WTC11 (cell line): Measurements from ENCODE around the gene C17orf78. TPM values are rescaled to one million over a fixed set of nuclear protein-coding genes. Genes with fewer than 3 reads are reported as not detected.
A peak's percentile ranks its signal among the peaks of the same experiment; 100 is the strongest.

ENCODE experiments used
- ATAC-seq: fragments of 200-7000 bp; cut with Tn5 transposase; 2 replicates; pipeline ENCODE4 v1.10.0; 2021; ENCODE audit warnings: mild to moderate bottlenecking, moderate library complexity
- Bru-seq: library from RNA; stranded (reverse); fragments of 400-500 nt; gene quantifications from one replicate; lab custom pipeline; 2021; lab: Mats Ljungman, UMichigan
- CTCF ChIA-PET: fragments of 300-600 bp; sonication (Branson Sonifier 250); formaldehyde crosslinking; loops from one replicate; lab custom pipeline; 2021; ENCODE audit warnings: antibody characterized with exemption; lab: Charles Lee
- POLR2A ChIA-PET: fragments of 350-600 bp; sonication (Branson Sonifier 250); formaldehyde crosslinking; loops from one replicate; lab custom pipeline; 2021; ENCODE audit warnings: antibody characterized with exemption; lab: Charles Lee
- DNase-seq: peaks from one replicate; pipeline ENCODE4 v3.0.0; 2021; ENCODE audit warnings: low spot score
- H3K27ac Mint-ChIP-seq: 2 replicates; pipeline ENCODE4 v1.8.0; 2021; ENCODE audit warnings: mixed read lengths
- H3K27me3 Mint-ChIP-seq: 2 replicates; pipeline ENCODE4 v1.8.0; 2021; ENCODE audit warnings: low read depth, mild to moderate bottlenecking, moderate library complexity, mixed read lengths
- H3K36me3 Mint-ChIP-seq: 2 replicates; pipeline ENCODE4 v1.8.0; 2021; ENCODE audit warnings: mixed read lengths
- H3K4me1 Mint-ChIP-seq: 2 replicates; pipeline ENCODE4 v1.8.0; 2022; ENCODE audit warnings: mixed read lengths
- H3K4me3 Mint-ChIP-seq: 2 replicates; pipeline ENCODE4 v1.8.0; 2021; ENCODE audit warnings: mild to moderate bottlenecking, moderate library complexity, mixed read lengths
- H3K9me3 Mint-ChIP-seq: 2 replicates; pipeline ENCODE4 v1.8.0; 2021; ENCODE audit warnings: mixed read lengths
- CBFB ChIP-seq: sonication (generic); formaldehyde crosslinking; IDR thresholded peaks from 2 replicates; pipeline ENCODE4 v1.8.1; 2022; ENCODE audit warnings: mild to moderate bottlenecking, low read depth, missing genetic modification reagents
- CREB1 ChIP-seq: sonication (generic); formaldehyde crosslinking; IDR thresholded peaks from 2 replicates; pipeline ENCODE4 v1.8.0; 2023; ENCODE audit warnings: mild to moderate bottlenecking, missing genetic modification reagents
- E2F1 ChIP-seq: sonication (generic); formaldehyde crosslinking; IDR thresholded peaks from 2 replicates; pipeline ENCODE4 v1.8.0; 2022; ENCODE audit warnings: mild to moderate bottlenecking, missing genetic modification reagents
- MYBL2 ChIP-seq: sonication (generic); formaldehyde crosslinking; IDR thresholded peaks from 2 replicates; pipeline ENCODE4 v1.8.1; 2023; ENCODE audit warnings: mild to moderate bottlenecking, moderate library complexity, missing genetic modification reagents
- NFYB ChIP-seq: sonication (generic); formaldehyde crosslinking; conservative IDR thresholded peaks from 2 replicates; pipeline ENCODE4 v1.8.0; 2022; ENCODE audit warnings: low read depth, missing genetic modification reagents
- PRDM15 ChIP-seq: sonication (generic); formaldehyde crosslinking; IDR thresholded peaks from 2 replicates; pipeline ENCODE4 v1.8.0; 2022; ENCODE audit warnings: missing genetic modification reagents
- TEAD4 ChIP-seq: sonication (generic); formaldehyde crosslinking; IDR thresholded peaks from 2 replicates; pipeline ENCODE4 v1.8.0; 2022; ENCODE audit warnings: mild to moderate bottlenecking, missing genetic modification reagents
- ZBTB21 ChIP-seq: sonication (generic); formaldehyde crosslinking; IDR thresholded peaks from 2 replicates; pipeline ENCODE4 v1.8.1; 2023; ENCODE audit warnings: mild to moderate bottlenecking, missing genetic modification reagents, borderline replicate concordance
- ZNF423 ChIP-seq: fragments of 250-450 bp; sonication (Bioruptor Pico); IDR thresholded peaks from 2 replicates; pipeline ENCODE4 v2.1.2; 2022; ENCODE audit warnings: mild to moderate bottlenecking, moderate library complexity
- long read RNA-seq, 3 experiments: library from RNA in 1 of 3; library from capped mRNA in 1 of 3; library from polyadenylated mRNA in 1 of 3; unstranded in 2 of 3; stranded (forward) in 1 of 3; transcript quantifications; one replicate each; pipeline ENCODE4 v2.0.0, GENCODE V29; 2021
- total RNA-seq: library from RNA; stranded (reverse); gene quantifications from 3 replicates; pipeline ENCODE4 v1.2.3, GENCODE V29; 2021
- TF ChIP-seq, protein P1 (sequence below): sonication (generic); formaldehyde crosslinking; IDR thresholded peaks from 2 replicates; pipeline ENCODE4 v1.8.0; 2023; ENCODE audit warnings: mild to moderate bottlenecking, missing genetic modification reagents
- TF ChIP-seq, protein P2 (sequence below): sonication (generic); formaldehyde crosslinking; IDR thresholded peaks from 2 replicates; pipeline ENCODE4 v1.8.1; 2023; ENCODE audit warnings: mild to moderate bottlenecking, missing genetic modification reagents, borderline replicate concordance
- TF ChIP-seq, protein P3 (sequence below): sonication (generic); formaldehyde crosslinking; IDR thresholded peaks from 2 replicates; pipeline ENCODE4 v1.8.1; 2023; ENCODE audit warnings: mild to moderate bottlenecking, moderate library complexity, missing genetic modification reagents
- TF ChIP-seq, protein P4 (sequence below): sonication (generic); formaldehyde crosslinking; IDR thresholded peaks from 2 replicates; pipeline ENCODE4 v1.8.0; 2022; ENCODE audit warnings: mild to moderate bottlenecking, missing genetic modification reagents
- TF ChIP-seq, protein P5 (sequence below): sonication (generic); formaldehyde crosslinking; conservative IDR thresholded peaks from 2 replicates; pipeline ENCODE4 v1.8.1; 2022; ENCODE audit warnings: mild to moderate bottlenecking, missing genetic modification reagents
- TF ChIP-seq, protein P6 (sequence below): sonication (generic); formaldehyde crosslinking; IDR thresholded peaks from 2 replicates; pipeline ENCODE4 v1.8.1; 2022; ENCODE audit warnings: mild to moderate bottlenecking, moderate library complexity, missing genetic modification reagents

Gene C17orf78
- total RNA-seq (not detected in 3 replicates), Bru-seq, nascent RNA (not detected)
- long read RNA-seq, experiment 1, result 0 reads
- long read RNA-seq, experiment 2, result 0 reads
- long read RNA-seq, experiment 3, result 0 reads

- TF ChIP-seq, protein P1, sequence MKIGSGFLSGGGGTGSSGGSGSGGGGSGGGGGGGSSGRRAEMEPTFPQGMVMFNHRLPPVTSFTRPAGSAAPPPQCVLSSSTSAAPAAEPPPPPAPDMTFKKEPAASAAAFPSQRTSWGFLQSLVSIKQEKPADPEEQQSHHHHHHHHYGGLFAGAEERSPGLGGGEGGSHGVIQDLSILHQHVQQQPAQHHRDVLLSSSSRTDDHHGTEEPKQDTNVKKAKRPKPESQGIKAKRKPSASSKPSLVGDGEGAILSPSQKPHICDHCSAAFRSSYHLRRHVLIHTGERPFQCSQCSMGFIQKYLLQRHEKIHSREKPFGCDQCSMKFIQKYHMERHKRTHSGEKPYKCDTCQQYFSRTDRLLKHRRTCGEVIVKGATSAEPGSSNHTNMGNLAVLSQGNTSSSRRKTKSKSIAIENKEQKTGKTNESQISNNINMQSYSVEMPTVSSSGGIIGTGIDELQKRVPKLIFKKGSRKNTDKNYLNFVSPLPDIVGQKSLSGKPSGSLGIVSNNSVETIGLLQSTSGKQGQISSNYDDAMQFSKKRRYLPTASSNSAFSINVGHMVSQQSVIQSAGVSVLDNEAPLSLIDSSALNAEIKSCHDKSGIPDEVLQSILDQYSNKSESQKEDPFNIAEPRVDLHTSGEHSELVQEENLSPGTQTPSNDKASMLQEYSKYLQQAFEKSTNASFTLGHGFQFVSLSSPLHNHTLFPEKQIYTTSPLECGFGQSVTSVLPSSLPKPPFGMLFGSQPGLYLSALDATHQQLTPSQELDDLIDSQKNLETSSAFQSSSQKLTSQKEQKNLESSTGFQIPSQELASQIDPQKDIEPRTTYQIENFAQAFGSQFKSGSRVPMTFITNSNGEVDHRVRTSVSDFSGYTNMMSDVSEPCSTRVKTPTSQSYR, result no peak
- TF ChIP-seq E2F1 (CRISPR knock-in tag), result no peak
- no peak for TF ChIP-seq MYBL2 (CRISPR knock-in tag)
- no peak for TF ChIP-seq PRDM15 (CRISPR knock-in tag)
- TF ChIP-seq, protein P2, sequence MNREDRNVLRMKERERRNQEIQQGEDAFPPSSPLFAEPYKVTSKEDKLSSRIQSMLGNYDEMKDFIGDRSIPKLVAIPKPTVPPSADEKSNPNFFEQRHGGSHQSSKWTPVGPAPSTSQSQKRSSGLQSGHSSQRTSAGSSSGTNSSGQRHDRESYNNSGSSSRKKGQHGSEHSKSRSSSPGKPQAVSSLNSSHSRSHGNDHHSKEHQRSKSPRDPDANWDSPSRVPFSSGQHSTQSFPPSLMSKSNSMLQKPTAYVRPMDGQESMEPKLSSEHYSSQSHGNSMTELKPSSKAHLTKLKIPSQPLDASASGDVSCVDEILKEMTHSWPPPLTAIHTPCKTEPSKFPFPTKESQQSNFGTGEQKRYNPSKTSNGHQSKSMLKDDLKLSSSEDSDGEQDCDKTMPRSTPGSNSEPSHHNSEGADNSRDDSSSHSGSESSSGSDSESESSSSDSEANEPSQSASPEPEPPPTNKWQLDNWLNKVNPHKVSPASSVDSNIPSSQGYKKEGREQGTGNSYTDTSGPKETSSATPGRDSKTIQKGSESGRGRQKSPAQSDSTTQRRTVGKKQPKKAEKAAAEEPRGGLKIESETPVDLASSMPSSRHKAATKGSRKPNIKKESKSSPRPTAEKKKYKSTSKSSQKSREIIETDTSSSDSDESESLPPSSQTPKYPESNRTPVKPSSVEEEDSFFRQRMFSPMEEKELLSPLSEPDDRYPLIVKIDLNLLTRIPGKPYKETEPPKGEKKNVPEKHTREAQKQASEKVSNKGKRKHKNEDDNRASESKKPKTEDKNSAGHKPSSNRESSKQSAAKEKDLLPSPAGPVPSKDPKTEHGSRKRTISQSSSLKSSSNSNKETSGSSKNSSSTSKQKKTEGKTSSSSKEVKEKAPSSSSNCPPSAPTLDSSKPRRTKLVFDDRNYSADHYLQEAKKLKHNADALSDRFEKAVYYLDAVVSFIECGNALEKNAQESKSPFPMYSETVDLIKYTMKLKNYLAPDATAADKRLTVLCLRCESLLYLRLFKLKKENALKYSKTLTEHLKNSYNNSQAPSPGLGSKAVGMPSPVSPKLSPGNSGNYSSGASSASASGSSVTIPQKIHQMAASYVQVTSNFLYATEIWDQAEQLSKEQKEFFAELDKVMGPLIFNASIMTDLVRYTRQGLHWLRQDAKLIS (CRISPR knock-in tag), result no peak
- TF ChIP-seq ZBTB21 (CRISPR knock-in tag), result no peak
- TF ChIP-seq, protein P3, sequence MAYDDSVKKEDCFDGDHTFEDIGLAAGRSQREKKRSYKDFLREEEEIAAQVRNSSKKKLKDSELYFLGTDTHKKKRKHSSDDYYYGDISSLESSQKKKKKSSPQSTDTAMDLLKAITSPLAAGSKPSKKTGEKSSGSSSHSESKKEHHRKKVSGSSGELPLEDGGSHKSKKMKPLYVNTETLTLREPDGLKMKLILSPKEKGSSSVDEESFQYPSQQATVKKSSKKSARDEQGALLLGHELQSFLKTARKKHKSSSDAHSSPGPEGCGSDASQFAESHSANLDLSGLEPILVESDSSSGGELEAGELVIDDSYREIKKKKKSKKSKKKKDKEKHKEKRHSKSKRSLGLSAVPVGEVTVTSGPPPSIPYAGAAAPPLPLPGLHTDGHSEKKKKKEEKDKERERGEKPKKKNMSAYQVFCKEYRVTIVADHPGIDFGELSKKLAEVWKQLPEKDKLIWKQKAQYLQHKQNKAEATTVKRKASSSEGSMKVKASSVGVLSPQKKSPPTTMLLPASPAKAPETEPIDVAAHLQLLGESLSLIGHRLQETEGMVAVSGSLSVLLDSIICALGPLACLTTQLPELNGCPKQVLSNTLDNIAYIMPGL, result no peak
- POLR2A ChIA-PET, result interaction anchor here (0.7 kb wide), 1 partner anchor 108 kb away, joined by 3 read pairs; no protein-coding TSS in a partner anchor
- DNase-seq (no peak), ATAC-seq (no peak)
- CTCF ChIA-PET, result interaction anchor here (0.6 to 1.1 kb wide), 3 partner anchors 11 to 773 kb away, joined by 3 to 4 read pairs (median 4); no protein-coding TSS in a partner anchor
- no peaks in the 10 kb centered on the region for H3K27me3 Mint-ChIP-seq
- no peak within 1 kb of the TSS for H3K4me3 Mint-ChIP-seq
- no peaks in the 10 kb centered on the region for H3K36me3 Mint-ChIP-seq
- no peaks in the 10 kb centered on the region for H3K9me3 Mint-ChIP-seq
- H3K4me1 Mint-ChIP-seq, result 0 out of 2 replicates have a peak, but pooled peaks cover 3% of the 10 kb centered on the region
- no peak within 1 kb of the TSS for H3K27ac Mint-ChIP-seq
These were observed at the start of gene C17orf78 for GRCh38 chr17:37375706-37376105. Gene C17orf78, plus strand, starts transcription at chr17:37375985. Its CDS starts 108 bp downstream, at chr17:37376093.

DNA sequence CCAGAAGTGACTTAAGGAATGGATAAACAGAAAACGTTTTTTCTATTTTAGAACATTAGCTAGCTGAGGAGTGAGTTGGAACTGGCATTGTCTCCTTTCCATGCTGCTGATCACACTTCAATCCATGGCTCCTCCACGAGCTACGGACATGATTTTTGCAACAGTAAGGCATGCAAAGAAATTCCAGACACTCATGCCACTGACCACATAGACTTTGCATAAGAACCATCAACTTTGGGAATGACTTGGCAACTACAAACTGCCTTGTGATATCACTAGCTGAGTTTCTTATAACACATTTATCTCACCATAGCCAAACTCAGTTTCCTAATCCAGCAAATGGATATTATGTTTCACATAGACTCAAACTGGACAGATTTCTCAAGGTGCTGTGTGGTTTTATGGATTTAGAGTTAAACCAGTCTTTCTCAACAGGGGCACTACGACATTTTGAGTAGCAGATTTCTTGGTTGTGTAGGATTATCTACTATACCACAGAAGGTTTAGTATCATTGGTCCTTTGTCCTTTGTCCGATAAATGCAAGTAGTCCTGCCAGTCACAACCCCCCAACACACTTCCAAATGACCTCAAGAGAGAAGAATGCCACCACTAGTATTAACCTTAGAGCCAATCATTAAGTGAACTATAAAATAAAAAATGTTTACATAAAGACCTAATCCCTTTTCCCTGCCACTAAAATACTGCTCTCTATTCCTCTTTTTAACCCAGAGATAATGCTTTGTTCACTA, 48.3 kb upstream of the C17orf78 start:
- H3K4me3 Mint-ChIP-seq, result no peak overlapping the region
- H3K27ac Mint-ChIP-seq, result peak overlapping the region; percentile 57
- no peaks in the 10 kb centered on the region for H3K27me3 Mint-ChIP-seq
- ChIA-PET CTCF (interaction anchor here (0.7 to 0.9 kb wide), 2 partner anchors 31 to 46 kb away, joined by 3 to 5 read pairs; no protein-coding TSS in a partner anchor), POLR2A (no interaction called here)
- H3K4me1 Mint-ChIP-seq, result no peaks in the 10 kb centered on the region
- ATAC-seq, result no peak
- peaks cover 40% of the 10 kb centered on the region for H3K36me3 Mint-ChIP-seq
- DNase-seq, result no peak
- H3K9me3 Mint-ChIP-seq, result no peaks in the 10 kb centered on the region
- TF ChIP-seq, protein P4, sequence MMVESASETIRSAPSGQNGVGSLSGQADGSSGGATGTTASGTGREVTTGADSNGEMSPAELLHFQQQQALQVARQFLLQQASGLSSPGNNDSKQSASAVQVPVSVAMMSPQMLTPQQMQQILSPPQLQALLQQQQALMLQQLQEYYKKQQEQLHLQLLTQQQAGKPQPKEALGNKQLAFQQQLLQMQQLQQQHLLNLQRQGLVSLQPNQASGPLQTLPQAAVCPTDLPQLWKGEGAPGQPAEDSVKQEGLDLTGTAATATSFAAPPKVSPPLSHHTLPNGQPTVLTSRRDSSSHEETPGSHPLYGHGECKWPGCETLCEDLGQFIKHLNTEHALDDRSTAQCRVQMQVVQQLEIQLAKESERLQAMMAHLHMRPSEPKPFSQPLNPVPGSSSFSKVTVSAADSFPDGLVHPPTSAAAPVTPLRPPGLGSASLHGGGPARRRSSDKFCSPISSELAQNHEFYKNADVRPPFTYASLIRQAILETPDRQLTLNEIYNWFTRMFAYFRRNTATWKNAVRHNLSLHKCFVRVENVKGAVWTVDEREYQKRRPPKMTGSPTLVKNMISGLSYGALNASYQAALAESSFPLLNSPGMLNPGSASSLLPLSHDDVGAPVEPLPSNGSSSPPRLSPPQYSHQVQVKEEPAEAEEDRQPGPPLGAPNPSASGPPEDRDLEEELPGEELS (CRISPR knock-in tag), result no peak
- TF ChIP-seq, protein P5, sequence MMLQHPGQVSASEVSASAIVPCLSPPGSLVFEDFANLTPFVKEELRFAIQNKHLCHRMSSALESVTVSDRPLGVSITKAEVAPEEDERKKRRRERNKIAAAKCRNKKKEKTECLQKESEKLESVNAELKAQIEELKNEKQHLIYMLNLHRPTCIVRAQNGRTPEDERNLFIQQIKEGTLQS, result no peak
- TF ChIP-seq TEAD4 (CRISPR knock-in tag) (no peak), ZNF423 (CRISPR knock-in tag) (no peak), ZBTB21 (CRISPR knock-in tag) (no peak), NFYB (no peak), CBFB (no peak), CREB1 (CRISPR knock-in tag) (no peak)
- TF ChIP-seq, protein P6, sequence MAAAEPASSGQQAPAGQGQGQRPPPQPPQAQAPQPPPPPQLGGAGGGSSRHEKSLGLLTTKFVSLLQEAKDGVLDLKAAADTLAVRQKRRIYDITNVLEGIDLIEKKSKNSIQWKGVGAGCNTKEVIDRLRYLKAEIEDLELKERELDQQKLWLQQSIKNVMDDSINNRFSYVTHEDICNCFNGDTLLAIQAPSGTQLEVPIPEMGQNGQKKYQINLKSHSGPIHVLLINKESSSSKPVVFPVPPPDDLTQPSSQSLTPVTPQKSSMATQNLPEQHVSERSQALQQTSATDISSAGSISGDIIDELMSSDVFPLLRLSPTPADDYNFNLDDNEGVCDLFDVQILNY (CRISPR knock-in tag), result no peak
